ENCODE measurements around the gene CLMN.
"Not testable (repeated sequence)": the region's sequence is repeated elsewhere in the genome, so short reads cannot be mapped to it uniquely, and the experiment has no call there.

The CLMN gene

DNA sequence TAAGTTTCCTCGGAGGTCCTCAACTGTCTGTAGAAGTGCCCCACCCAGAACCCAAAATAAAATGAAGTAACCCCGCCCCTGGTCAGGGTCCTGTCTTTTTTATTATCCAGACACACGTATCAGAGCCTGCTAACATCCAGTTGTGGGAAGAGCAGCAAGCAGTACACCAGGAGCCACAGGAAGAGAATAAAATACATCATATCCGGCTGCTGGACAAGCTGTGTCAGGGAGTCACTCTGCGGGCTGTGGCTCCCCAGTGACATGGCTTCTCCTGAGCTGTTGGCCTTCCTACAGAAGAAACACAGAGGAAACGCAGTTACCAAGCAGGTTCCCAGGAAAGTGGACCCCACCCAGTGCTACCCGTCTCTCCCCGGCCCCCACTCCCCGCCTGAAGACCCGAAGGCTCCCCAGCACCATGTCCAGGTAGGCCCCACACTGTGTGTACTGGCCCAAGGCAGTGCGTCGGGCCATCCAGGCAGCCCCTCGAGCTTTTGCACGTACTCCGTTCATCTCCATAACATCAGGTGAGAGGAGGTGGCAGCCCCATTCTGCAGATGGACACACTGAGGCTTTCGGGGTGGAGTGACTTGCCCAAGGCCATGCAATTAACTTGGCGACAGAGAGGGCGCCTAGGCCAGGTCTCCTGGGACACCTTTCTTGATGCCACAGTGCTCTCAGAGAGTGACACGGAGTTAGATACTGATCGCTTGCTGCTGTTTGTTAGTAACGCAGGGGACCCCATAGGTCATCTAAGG is 128.1 kb downstream of the CLMN start:
- no peak for FAIRE-seq
- TF ChIP-seq POLR2A (IDR thresholded peaks at IDR 0.05; ENCODE audit: low read depth, low read length) = no peak

GRCh38 chr14:95190857-95191256 is 128.9 kb downstream of the CLMN start:
- FAIRE-seq = no peak
- DNase-seq (ENCODE audit: insufficient read length, low spot score) = no peak
- no peak for TF ChIP-seq POLR2A (IDR thresholded peaks at IDR 0.05; ENCODE audit: low read depth, low read length)

More for the DNA sequence above, 128.1 kb downstream of the CLMN start:
- no peak for DNase-seq (ENCODE audit: insufficient read length, low spot score)

DNA sequence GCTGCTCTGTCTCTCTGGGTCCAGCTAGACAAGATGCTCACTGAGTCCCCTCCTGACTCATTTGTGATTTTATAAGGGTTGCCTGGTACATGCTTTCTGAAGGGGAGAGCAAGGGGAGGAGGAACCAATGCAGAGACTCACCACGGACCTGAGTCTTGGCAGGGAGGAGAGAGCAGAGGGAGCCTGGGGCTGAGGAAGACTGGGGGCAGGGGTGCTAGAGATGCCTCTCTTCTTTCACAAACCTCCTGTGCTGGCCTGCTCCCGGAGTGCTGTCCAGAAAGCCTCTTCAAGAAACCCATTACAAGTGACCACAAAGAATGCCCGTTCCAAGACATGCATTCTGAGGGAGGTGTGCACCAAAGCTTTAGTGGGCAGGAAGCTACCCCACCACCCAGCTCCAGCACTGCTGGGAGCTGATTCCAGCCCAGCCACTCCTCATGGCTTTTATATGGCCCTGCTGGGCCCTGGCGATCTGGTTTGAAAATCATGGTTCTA is 129.3 kb downstream of the CLMN start:
- DNase-seq (ENCODE audit: insufficient read length, low spot score) (no peak), FAIRE-seq (no peak)
- no peak for TF ChIP-seq POLR2A (IDR thresholded peaks at IDR 0.05; ENCODE audit: low read depth, low read length)

DNA sequence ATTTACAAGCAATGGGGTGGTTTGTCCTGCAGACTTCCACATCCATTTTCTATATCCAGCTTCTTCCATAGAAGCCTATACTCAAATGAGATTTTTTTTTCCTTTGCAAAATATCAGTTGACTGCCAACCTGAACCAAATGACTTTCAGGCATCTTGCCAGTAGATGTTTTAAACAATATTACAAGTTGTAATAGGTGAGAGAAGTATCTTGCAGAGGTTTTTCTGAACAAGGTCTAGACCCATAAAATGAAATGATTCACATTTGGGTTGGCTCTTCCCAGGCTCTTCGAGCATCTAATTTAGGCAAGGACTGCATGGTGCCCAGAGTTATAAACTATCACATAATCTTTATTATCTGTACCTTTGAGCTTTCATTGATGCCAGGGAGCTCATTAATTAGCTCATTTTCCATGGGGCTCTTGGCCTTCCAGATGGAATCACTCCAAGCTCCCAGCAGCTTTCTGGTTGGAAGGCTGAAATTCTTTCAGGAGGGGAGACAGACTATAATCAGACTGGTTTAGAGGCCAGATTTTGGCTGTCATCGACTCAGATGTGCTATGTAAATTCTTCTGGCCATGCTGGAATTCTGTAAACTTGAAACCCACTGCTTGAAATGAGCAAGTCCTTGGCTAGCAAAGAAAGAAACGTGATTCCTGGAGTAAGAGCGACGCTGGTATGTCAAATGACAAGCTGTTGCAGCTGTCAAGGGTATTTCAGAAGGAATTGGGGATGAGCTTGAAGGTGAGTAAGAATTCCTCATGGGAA is 130.2 kb downstream of the CLMN start:
- DNase-seq (ENCODE audit: insufficient read length, low spot score) = no peak
- no peak for FAIRE-seq
- no peak for TF ChIP-seq POLR2A (IDR thresholded peaks at IDR 0.05; ENCODE audit: low read depth, low read length)

GRCh38 chr14:95188380-95188779 is 131.3 kb downstream of the CLMN start:
- no peak for TF ChIP-seq POLR2A (IDR thresholded peaks at IDR 0.05; ENCODE audit: low read depth, low read length)
- FAIRE-seq (no peak), DNase-seq (ENCODE audit: insufficient read length, low spot score) (no peak)

DNA sequence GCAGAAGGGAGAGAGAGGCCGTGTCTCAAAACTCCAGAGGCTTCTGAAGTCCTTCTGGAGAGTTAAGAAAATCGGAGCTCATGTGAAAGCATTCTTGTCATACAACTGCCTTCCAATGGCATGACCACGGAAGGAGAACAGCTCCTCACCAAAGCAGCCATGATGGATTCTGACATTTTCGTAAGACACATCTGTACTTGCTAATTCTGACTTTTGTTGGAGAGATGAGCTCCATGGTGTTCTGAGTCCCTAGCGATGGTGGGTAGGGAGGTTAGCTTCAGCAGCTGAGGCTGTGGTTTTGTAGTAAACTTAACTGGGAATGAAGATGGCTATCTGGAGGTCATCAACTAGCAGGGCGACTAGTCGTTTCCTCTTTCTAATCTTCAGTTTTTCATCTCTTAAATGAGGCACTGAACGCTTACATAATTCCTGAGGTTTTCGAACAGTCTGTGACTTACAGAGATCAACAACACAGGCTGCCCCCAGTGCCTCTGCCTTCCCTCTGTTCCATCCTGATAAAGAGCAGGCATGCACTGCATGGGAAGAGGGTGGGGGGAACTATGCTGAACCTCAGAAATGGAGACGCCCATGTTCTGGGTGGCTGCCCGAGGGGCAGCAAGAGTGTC is 133.8 kb downstream of the CLMN start:
- FAIRE-seq = no peak
- no peak for TF ChIP-seq POLR2A (IDR thresholded peaks at IDR 0.05; ENCODE audit: low read depth, low read length)
- DNase-seq (ENCODE audit: insufficient read length, low spot score) = no peak

DNA sequence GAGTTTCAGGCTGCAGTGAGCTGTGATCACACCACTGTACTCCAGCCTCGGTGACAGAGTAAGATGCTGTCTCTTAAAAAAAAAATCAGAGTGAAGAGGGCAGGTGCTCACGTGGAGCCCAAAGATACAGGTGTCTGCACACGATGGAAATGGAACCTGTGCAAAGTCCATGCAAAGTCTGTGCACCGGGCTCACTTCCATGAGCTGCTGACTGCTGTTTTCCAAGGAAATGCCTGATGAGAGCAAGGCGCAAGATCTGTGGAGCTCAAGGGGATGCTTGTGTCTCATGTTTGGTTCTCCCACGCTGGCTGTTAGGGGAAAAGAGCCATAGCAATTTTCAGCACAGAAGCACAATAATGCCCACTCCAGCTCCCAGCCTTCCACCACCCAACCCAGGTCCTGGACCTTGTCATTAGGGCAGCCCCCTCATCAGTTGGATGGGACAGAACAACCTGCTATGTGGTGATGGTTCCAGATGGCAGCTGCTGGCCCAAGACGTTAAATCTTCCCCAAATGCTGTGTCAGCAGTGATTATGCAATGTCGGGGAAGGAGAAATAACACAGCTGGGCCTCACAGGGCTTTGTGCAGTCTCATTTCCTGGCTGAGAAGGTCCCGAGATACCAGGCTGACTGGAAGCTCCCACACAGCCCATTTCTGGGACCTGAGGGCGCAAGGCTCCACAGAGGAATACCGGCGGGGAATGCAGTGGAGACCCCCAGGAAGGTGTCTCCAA is 134.5 kb downstream of the CLMN start:
- DNase-seq (ENCODE audit: insufficient read length, low spot score) (no peak), FAIRE-seq (no peak)
- TF ChIP-seq POLR2A (IDR thresholded peaks at IDR 0.05; ENCODE audit: low read depth, low read length) = no peak

DNA sequence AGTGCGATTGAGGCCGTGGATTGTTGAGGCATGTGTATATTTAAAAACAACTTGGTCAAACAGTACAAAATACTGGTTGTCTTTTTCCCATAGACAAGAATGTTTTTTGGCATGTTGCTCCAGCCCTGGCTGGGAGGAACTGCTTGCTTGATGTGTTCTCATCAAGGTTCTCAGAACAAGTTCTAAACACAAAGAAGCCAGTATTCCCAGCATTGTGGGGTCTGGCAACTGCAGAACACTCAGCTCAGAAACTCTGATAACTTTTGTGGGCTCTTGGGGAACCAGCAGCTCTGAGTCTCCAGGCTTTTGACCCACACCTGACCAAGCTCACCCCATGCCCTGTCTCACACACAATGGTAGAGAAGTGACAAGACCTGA is 135.3 kb downstream of the CLMN start:
- no peak for DNase-seq (ENCODE audit: insufficient read length, low spot score)
- FAIRE-seq = no peak
- no peak for TF ChIP-seq POLR2A (IDR thresholded peaks at IDR 0.05; ENCODE audit: low read depth, low read length)

- no peak for TF ChIP-seq POLR2A (IDR thresholded peaks at IDR 0.05; ENCODE audit: low read depth, low read length)
- DNase-seq (ENCODE audit: insufficient read length, low spot score) (no peak), FAIRE-seq (no peak)
Observed at GRCh38 chr14:95183532-95184412, 135.9 kb downstream of the CLMN start.

- FAIRE-seq (no peak), DNase-seq (ENCODE audit: insufficient read length, low spot score) (no peak)
- TF ChIP-seq POLR2A (IDR thresholded peaks at IDR 0.05; ENCODE audit: low read depth, low read length) = no peak
Observed at GRCh38 chr14:95183082-95183481, 136.6 kb downstream of the CLMN start.

DNA sequence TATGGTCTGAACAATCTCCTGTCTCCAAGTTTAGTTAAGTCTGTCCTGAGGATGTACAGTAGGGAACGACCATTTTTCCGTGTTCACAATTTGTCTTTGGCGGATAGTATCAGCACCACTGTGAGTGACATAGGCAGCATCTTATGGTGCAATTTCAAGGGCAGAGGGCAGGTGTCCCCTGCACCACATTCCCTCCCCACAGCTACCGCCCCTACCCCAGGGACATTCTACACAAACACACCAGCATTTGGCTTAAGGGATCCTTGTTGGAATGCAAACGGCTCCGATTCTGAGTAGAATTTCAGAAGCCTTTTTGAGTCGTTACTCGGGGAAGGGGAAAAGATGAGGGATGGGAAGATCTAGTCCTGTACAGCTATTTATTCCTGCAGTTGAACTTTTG is 137.3 kb downstream of the CLMN start:
- FAIRE-seq = no peak
- DNase-seq (ENCODE audit: insufficient read length, low spot score) = no peak
- TF ChIP-seq POLR2A (IDR thresholded peaks at IDR 0.05; ENCODE audit: low read depth, low read length) = no peak

DNA sequence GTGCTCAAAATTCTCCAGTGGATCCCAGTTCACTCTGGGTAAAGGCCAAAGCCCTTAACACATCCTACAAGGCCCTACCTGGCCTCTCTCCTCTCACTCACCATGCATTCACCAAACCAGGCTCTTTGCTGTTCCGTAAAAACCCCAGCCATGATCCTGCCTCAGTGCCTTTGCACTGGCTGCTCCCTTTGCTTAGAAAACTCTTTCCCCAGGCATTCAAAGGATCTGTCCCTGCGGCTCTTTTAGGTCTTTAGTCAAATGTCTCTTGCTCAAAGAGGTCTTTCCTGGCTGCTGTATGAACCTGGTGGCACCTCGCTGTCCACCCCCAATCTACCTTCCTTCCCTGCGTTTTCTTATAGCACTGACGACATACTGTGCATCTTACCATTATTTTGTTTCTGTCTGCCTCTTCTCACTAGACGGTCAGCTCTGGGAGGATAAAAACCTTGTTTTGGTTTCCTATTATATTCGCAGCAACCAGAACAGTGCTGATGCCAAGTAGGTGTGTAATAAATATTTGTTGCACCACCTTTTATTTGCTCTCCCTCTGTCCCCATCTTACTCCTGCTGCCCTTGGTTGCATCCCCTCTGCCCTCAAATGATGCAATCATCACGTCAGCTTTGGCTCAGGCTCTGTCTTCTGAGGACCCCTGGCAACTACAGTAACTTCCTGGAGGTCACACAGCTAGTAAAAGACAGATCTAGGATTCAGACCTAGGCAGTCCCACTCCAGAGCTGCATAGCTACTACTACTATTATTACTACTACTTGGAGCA is 138.6 kb downstream of the CLMN start:
- no peak for TF ChIP-seq POLR2A (IDR thresholded peaks at IDR 0.05; ENCODE audit: low read depth, low read length)
- no peak for FAIRE-seq
- DNase-seq (ENCODE audit: insufficient read length, low spot score) = no peak

DNA sequence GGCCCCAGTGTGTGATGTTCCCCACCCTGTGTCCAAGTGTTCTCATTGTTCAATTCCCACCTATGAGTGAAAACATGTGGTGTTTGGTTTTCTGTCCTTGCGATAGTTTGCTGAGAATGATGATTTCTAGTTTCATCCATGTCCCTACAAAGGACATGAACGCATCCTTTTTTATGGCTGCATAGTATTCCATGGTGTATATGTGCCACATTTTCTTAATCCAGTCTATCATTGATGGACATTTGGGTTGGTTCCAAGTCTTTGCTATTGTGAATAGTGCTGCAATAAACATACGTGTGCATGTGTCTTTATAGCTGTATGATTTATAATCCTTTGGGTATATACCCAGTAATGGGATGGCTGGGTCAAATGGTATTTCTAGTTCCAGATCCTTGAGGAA is 144.0 kb downstream of the CLMN start:
- FAIRE-seq; DNase-seq (ENCODE audit: insufficient read length, low spot score): not testable (repeated sequence)

Measured in H54 (cell line).